Posterior cingulate gyrus (tissue), 11 donors: Measurements from ENCODE around the gene OR10J1.
"Not testable (repeated sequence)": the region's sequence is repeated elsewhere in the genome, so short reads cannot be mapped to it uniquely, and the experiment has no call there.

ENCODE experiments used
- DNase-seq, 10 donors: peaks; one replicate each; pipeline versions ENCODE4 v3.0.0 to v3.0.0-alpha.2; 2020 to 2021; ENCODE audit warnings: mixed read lengths in 3 of 10
- intact Hi-C: fragments of 100-400 bp; cut with DNase I; formaldehyde crosslinking; loops from one replicate; pipeline ENCODE4 v1.15.1; 2023

OR10J1 gene, protein sequence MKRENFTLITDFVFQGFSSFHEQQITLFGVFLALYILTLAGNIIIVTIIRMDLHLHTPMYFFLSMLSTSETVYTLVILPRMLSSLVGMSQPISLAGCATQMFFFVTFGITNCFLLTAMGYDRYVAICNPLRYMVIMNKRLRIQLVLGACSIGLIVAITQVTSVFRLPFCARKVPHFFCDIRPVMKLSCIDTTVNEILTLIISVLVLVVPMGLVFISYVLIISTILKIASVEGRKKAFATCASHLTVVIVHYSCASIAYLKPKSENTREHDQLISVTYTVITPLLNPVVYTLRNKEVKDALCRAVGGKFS

DNA sequence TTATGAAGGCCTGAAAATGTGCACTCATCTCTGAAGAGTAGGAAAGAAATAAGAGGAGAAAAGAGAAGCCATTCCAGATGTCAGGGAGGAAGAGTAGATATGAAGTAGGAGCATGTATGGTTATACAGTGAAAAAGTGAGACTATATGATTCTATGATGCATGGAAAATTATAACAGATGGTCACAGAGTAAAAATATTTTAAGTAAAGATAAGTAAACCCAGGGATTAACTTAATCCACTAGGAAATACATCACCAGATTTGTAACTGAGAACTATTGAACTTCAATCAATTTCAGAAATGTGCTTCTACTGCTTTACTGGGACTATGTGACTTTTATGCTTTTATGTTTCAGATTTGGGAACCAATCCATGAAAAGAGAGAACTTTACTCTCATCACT lies at the start of gene OR10J1:
Gene OR10J1, plus strand, starts transcription at position 301 of the 400 bp plus-strand sequence. Its CDS starts 70 bp downstream, at position 371.
- no peak for DNase-seq
- intact Hi-C loops, result no loop called here

DNA sequence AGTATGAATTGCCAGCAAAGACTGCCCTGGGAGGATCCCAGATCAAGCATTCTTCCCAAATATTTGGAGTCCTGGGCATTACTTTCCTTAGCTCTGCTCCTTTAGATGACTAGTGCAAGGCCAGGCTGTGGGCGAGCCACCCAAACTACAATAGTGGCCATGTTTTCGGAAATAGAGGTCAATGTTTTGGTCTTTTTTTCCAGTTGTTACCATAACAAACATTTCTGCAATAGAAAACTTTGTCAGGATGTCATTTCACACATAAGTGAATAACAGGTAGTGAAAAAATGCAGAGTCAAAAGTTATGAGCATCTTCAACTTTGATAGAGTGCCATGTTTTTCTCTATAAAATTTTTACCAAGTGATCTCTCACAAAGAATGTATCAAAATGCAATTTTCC lies 32.7 kb upstream of the OR10J1 start:
- intact Hi-C loops, result no loop called here
- no peak for DNase-seq

DNA sequence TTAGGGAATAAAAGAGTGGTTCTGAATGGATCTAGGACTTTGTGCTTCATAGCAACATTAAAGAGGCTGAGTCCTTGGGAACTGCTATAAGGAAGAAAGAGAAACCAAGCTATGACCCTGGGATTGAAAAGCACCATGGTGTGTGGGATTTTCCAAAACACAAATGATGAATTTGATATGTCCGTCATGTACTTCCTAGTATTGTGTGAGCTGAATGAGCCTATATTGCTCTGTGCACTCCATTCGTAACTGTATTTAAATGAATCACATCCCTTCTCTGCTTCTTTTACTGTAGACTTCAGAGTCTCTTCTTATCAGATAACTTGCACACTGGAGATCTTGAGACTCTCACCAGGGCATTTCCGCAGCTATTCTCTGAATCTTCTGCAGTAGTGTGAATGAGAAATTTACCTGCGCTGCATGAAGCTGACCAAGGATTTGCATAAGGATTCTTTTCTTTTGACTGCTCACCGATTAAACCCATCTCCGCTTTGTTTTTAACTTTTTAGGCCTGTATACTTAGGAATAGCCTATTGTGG lies 30.6 kb upstream of the OR10J1 start:
- intact Hi-C loops, result no loop called here

DNA sequence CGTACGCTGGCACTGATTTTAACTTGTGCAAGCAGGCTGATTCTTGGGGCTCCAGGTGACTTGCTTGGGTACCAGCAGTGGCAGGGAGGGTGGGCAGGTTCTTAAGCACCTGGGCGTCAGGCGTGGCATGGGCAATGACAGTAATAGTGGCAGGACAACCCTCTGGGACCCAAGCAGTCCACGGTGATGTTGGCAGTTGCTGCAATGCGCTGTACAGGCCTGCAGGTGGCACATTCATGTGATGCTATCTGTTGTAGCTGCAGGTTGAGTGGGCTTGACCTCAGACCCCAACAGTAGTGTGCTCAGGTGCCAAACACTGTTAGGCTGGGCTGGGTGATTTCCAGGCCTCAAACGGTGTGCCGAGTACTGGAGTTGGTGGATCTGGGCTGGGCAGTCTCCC lies 17.7 kb upstream of the OR10J1 start:
- intact Hi-C loops, result no loop called here
- DNase-seq, result peak in 1 of 10 donors; percentile 58

More for the DNA sequence above, 30.6 kb upstream of the OR10J1 start:
- no peak for DNase-seq

DNA sequence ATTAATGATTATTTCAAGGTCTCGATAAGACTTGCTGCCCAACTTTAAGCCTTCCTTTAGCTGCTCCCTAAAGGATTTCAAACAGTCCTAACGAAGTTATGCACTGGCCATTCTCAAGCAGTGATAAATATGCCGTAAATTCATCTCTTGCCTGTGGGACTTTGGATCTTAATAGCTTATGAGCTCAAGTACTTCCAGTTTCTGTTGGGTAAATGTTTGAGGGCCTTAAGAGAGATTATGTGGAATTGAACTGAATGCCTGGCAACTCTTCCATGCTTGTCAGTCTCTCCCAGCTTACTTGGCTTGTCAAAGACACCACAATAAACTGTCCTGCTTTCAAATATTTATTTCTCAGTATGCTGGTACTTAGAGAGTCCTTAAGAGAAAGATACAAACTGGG lies 11.0 kb upstream of the OR10J1 start:
- intact Hi-C loops, result no loop called here
- no peak for DNase-seq

DNA sequence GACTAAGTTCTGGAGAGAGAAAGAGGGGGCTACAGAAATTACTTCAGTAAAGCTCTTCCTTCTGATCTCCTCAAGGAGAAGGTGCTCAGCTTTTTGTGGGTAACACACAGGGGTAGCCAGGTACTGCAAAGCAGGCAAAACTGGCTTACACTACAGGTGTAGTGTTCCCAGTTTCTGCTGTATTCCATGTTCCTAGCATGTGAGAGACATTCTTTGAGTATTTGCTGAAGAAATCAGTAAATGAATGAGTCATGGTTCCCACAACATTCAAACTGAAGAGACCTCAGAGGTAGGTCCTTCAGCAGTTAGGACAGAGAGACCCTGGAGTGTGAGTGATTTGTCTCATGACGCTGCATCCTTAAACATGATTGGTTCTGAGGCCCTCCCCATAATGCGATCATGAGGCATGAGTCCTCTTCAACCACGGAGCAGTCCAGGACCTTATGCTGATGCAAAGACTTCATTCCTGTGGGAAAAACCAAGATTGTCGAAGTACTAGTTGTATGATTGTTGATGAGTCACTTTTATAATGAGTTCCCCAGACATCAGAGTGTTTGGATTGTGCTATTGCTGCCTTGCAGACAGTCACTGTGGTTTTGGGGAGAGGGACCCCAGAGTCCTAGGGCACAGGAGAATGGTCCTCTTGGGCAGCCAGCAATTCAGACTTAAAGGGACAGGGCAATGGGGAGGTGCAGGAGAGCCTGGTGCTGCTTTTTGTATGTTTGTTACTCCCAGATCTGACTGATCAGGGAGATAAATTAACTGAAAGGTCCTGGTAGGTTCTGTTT lies 10.3 kb upstream of the OR10J1 start:
- no peak for DNase-seq
- intact Hi-C loops, result no loop called here

DNA sequence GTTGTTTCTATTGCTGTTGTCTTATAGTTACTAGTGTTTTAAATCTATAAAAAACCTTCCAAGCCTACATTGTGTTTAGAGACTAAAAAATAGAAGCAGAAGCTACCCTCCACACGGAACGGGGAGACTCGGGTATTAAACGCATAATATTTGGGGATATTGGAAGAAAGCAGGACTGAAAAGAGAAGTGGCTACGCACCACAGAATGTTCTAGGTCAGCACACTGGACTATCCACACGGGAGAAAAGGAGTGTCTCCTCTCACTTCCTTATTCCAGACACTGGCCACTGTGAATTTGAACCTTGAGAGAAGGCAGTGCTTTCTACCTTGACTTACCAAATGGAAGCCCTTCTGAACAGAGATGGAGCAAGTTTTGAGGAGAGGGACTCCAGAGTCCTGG lies 8.5 kb upstream of the OR10J1 start:
- no peak for DNase-seq
- intact Hi-C loops, result no loop called here

DNA sequence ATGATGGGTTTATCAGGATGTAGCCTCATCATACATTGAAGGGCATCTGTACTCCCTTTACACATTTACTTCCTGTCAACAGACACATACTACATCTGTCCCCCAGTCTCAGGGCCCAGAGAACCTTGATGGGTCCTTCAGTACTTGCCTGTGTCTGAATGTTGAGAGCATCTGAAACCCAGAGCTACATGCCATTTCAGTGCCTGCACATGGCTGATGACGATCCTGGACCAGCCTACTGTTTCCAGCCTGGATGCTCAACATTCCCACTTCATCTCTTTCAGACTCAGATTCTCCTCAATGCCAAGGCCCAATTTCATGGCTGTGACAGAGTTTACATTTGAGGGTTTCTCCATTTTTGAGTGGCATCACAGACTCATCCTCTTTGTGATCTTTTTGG lies 7.6 kb upstream of the OR10J1 start, which contains the start of gene OR10J4:
Gene OR10J4, plus strand, starts transcription at position 301 of the 400 bp plus-strand sequence.
- intact Hi-C loops, result no loop called here
- no peak for DNase-seq

DNA sequence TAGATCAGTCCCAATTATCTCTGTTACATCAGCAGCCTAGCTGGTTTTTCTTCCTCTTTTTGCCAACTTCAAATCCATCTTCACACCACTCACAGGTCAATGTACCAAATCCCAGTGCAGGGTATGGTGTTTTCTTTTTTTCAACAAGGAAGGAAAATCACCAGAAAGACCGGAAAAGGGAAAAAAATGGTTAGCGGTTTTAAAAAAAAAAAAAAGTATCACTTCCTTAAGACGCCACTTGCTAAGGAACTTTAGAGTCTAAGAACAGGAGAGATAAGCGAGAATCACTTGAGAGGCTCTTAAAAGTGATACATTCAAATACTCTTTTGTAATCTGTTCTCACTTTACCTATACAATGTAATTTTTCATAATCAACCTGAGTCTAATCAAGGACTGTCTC lies 3.1 kb upstream of the OR10J1 start:
- intact Hi-C loops, result no loop called here
- no peak for DNase-seq

DNA sequence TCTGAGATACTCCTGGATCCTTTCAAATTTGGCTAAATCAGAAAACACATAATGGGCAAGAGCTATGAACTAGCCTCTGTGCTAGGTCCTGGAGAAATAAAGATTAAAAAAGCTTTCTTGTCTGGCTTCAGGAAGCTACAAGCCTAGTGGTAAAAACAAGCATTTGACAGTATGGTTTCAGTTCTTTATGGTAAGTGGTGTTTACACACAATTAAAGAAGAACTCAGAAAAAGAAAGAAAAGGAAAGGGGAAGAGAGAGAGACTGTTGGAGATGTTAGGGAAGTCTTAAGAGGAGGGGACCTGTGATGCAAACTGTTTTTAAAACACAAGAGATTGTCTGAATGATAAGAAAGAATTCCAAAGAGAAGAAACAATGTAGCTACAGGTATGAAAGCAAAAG lies 1.8 kb downstream of the OR10J1 start:
- DNase-seq, result no peak
- intact Hi-C loops, result no loop called here

DNA sequence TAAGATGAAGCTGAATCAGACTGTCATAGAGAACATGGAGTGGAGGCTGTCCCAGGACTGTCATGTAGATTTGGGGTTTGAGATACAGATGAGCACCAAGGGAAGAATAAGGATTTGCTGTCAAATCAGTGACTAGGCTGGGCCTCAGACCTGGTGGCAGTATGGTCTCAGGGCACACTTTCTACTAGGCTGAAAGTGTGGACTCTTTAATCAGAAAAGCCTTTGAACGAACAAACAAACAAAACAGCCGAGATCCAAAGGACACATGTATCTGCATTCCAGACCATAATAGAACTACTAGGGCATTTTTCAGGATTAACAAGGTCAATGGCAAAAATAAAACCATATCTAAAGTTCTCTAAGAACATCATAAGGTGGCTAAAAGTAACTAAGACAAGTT lies 2.9 kb downstream of the OR10J1 start:
- intact Hi-C loops, result no loop called here
- no peak for DNase-seq

DNA sequence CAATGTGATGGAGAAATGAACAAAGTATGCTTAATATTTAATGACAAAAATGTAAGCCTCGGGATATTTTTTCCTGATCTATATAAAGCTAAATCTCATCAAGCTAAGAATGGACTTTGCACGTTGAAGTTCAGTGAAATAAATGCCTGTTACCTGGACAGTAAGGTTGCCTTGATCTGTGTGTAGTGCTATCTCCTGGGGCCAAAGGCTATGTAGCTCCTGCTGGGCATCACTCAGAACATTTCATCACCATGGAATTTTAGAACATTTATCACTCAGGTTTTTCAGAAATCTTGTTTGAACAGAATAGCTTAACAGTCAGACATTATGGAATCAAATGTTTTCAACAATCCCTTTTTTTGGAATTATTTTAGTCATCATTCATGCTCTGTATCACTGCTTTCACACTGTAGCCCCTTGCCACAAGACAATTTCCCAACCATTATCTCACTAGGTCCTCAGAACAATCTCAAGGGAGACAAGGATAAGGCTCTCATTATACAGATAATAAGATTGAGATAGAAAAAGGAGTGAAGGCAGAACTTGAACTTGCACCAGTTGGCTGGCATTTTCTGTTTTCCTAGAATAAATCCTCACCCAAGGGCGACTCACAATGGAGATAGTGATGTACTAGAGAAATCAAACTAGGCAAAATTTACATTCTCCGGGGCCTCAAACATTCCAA lies 3.7 kb downstream of the OR10J1 start:
- intact Hi-C loops, result no loop called here
- no peak for DNase-seq

DNA sequence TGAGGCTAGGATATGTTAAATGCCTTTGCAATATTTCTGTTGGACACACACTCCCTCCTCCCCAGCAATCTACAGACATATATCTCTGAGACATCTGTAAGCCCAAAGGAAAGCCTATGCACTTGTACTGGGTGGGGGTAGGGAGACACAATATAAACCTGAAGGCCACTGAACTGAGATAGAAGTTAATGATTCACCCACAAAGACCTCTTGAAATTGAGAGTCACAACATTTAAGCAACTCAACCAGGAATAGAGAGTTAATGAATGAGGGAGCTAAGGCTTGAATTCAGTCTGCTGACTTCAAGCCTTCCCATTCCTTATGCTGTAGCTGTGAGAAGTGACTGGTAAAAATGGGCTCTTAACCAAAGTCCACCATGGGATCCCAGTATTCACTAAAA lies 5.0 kb downstream of the OR10J1 start:
- no peak for DNase-seq
- intact Hi-C loops, result no loop called here

DNA sequence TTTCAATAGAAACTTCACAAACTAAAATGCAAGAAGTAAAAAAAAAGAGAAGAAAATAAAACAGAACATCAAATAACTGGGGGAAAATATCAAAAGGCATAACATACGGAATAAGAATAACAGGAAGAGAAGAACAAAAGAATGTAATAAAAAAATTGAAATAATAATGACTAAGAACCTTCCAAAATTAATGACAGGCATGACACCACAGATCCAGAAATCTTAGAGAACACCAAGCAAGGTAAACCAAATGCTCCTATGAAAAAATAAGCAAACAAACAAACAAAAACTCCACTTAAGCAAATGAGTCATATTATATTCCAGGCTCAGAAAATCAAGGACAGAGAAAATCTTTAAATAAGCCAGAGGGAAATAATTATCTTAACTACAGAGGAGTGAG lies 8.7 kb downstream of the OR10J1 start:
- intact Hi-C loops, result no loop called here
- DNase-seq, result no peak

DNA sequence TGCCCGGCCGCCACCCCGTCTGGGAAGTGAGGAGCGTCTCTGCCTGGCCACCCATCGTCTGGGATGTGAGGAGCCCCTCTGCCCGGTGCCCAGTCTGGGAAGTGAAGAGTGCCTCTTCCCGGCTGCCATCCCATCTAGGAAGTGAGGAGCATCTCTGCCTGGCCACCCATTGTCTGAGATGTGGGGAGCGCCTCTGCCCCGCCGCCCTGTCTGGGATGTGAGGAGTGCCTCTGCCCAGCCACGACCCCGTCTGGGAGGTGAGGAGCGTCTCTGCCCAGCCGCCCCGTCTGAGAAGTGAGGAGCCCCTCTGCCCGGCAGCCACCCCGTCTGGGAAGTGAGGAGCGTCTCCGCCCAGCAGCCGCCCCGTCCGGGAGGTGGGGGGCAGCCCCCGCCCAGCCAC lies 10.1 kb downstream of the OR10J1 start:
- intact Hi-C loops, result not testable (repeated sequence)
- DNase-seq, result peak in 2 of 10 donors; percentile 63 to 75

DNA sequence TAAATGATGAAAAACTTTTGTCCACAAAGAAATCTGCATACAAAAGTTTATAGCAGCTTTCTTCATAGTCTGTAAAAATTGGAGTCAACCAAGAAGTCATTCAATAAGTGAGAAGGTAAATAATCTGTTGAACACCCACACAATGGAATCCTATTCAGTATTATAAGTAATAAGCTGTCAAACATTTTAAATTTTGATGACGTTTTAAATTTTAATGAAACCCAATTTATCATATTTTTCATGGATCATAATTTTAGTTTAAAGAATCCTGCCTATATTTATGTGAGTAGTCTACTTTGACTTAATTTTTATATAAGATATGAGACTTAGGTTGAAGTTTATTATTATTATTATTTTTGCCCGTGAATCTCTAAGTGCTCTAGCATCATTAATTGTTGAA lies 20.0 kb downstream of the OR10J1 start:
- intact Hi-C loops, result no loop called here
- DNase-seq, result no peak

DNA sequence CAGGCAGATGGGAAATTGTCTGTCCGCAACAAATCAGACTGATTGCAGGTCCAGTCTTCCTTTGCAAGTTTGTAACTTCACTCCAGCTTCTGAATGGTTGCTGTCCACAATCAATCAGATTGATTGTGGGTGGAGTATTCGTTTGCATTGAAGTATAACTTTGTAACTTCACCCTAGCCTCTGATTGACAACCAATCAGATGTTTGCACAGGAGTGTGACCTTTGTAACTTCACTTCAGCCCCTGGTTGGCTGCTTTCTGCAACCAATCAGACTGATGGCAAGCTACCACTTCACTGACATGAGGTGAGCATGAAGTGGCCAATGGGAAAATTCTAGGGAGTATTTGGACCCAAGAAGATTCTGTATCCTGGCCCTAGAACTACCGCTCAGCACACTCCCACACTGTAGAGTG lies 25.7 kb downstream of the OR10J1 start:
- no peak for DNase-seq
- intact Hi-C loops, result no loop called here

DNA sequence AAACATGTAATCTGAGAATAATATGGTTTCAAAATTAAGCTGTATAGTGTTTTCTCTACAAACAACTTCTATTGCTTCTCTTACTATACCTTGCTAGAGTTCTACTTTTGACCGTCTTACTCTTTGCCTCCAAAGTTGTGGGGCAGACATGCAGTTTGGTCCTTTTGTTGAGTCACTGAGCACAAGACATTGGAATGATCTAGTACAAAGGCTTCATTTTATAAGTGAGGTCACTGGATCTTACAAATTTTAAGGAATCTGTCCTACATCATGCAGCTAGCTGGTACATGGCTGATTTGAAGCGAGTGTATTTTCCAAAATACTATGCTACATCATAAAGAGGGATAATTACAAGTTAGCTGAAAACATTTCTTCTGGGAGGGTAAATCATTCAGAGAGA lies 28.8 kb downstream of the OR10J1 start:
- DNase-seq, result no peak
- intact Hi-C loops, result no loop called here

DNA sequence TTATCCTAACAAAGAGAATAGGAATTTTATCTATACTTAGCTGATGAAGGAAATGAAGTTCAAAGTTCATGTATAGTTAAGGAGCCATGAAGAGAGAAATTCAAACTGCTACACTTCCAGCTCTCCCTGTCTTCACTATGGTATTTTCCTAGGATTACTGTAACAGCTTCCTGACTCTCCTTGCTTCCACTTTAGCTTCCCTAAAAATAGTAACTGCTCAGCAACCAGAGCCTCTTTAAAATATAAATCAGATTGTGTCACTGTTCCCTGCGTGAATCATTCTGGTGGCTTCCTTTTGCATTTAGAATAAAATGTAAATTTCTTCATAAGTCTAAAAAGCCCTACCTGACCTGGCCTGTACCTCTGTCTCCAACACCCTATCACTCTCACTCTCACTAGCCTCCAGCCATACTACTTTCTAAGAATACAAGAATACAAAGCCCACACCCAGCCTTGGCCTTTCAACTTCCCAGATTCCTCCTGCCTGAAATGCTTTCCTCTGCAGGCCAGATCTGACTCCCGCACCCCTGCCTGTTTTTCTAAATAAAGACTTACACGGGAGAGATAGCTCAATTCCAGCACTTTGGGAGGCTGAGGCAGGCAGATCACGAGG lies 30.5 kb downstream of the OR10J1 start:
- peak in 1 of 10 donors; percentile 59 for DNase-seq
- intact Hi-C loops, result no loop called here

DNA sequence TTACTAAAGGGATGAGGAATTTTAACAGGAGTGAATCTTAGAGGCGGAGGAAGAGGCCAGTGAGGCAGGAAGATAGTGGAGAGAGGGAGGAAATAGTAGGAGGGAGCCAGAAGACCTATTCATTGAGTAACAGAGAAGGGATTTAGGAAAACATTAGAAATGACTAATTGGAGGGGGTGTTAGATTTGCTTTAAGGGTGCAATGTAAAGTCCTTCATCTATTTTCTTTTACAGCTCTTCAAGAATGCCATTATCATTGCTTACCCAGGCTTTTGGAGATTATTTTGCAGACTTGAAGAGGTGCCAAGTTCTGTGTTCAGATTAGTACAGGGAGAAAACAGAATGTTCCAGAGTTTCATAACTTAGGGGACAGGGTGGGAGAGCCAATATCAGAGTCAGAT lies 33.8 kb downstream of the OR10J1 start:
- no peak for DNase-seq
- intact Hi-C loops, result no loop called here

DNA sequence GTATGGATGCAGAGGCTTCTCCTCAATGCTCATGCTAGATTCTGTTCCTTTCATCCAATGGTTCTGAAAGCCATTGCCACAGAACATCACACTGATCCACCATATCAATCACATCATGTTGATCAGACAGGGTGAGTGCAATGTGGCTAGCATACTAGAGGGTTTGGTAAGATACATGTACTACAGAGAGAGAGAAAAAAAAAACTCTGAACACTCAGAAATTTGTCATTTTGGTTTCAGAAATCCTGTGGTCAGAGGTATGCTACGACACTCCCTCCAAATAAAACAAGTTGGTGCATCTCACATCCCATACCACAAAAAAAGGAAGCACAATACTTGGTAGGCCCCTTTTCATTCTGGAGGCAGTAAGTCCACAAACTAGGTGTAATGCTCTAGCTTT lies 35.4 kb downstream of the OR10J1 start:
- no peak for DNase-seq
- intact Hi-C loops, result no loop called here
